Transverse colon (tissue), 4 donors: ENCODE measurements around the gene TNFRSF1B. TPM values are rescaled to one million over a fixed set of nuclear protein-coding genes. Genes with fewer than 3 reads are reported as not detected.

Experiments
- DNase-seq: peaks from one replicate; pipeline ENCODE4 v3.0.0-alpha.2; 2019
- H3K27ac ChIP-seq, 4 donors: fragments of 200-600 bp; sonication (generic); 2 replicates each; pipeline ENCODE4 v1.5.1; 2016 to 2018; ENCODE audit warnings: inconsistent platforms in 4 of 4
- H3K27me3 ChIP-seq: fragments of 200-600 bp; sonication (generic); 2 replicates; pipeline ENCODE4 v1.5.1; 2017; ENCODE audit warnings: inconsistent platforms
- H3K36me3 ChIP-seq, 4 donors: fragments of 200-600 bp; sonication (generic); 2 replicates each; pipeline ENCODE4 v1.5.1; 2017 to 2019; ENCODE audit warnings: inconsistent platforms in 4 of 4
- H3K4me1 ChIP-seq, 4 donors: fragments of 200-600 bp; sonication (generic); 2 replicates each; pipeline ENCODE4 v1.5.1; 2017 to 2020; ENCODE audit warnings: inconsistent platforms in 4 of 4
- H3K4me3 ChIP-seq, 4 donors: fragments of 200-600 bp; sonication (generic); 1 replicate in 1 of 4; 2 replicates in 3 of 4; pipeline versions ENCODE4 v1.5.1 to v1.6.1; 2017 to 2019; ENCODE audit warnings: inconsistent platforms in 4 of 4
- H3K9me3 ChIP-seq, 2 donors: fragments of 200-600 bp; sonication (generic); 2 replicates each; pipeline ENCODE4 v1.5.1; 2017 to 2019; ENCODE audit warnings: inconsistent platforms in 2 of 2
- EP300 ChIP-seq: sonication (generic); formaldehyde crosslinking; IDR thresholded peaks from one replicate; pipeline ENCODE4 v1.6.1; 2017; ENCODE audit warnings: antibody characterized with exemption, low read depth
- POLR2A ChIP-seq: fragments of 450-650 bp; IDR thresholded peaks from one replicate; pipeline ENCODE4 v1.6.1; 2016; ENCODE audit warnings: antibody characterized with exemption, mild to moderate bottlenecking, moderate library complexity
- POLR2AphosphoS5 ChIP-seq, 3 donors: sonication (generic); formaldehyde crosslinking; IDR thresholded peaks; one replicate each; pipeline ENCODE4 v1.6.1; 2016; ENCODE audit warnings: antibody characterized with exemption in 3 of 3
- WGBS, 2 donors: methylation state at CpG; one replicate each; pipeline ENCODE4 v1.1.5; 2018; ENCODE audit warnings: low coverage in 1 of 2; 5-methylcytosine and 5-hydroxymethylcytosine counted together
- in situ Hi-C, 4 donors: fragments of 200-750 bp; cut with MboI; loops; one replicate each; pipeline versions ENCODE4 v1.15.0 to v1.15.1; 2017; ENCODE audit warnings: low sequenced_read_pairs in 3 of 4, low pct_ligation_motif_present in 1 of 4, low pct_unique_long_range_greater_than_20kb in 1 of 4
- intact Hi-C: fragments of 100-400 bp; cut with DNase I; formaldehyde crosslinking; loops from one replicate; pipeline ENCODE4 v1.15.1; 2023; ENCODE audit warnings: low total_unique reads
- total RNA-seq, 4 donors: library from RNA; depleted of rRNA; stranded (reverse); fragments of >200 nt; gene quantifications; one replicate each; pipeline ENCODE4 v1.1.0, GENCODE V29; 2016
- TF ChIP-seq, protein P1 (sequence below), 5 experiments: fragments of 200-600 bp in 3 of 5; fragments of 450-650 bp in 2 of 5; sonication (generic) in 3 of 5; IDR thresholded peaks; 1 replicate in 2 of 5; 2 replicates in 3 of 5; pipeline ENCODE4 v1.5.1; 2016 to 2017; ENCODE audit warnings: antibody characterized with exemption in 5 of 5, inconsistent platforms in 3 of 5, mild to moderate bottlenecking in 2 of 5, moderate library complexity in 1 of 5

TNFRSF1B gene
- total RNA-seq, 4 donors from 2014 or later: 11.1 to 17.3 (median 15.3) TPM

DNA sequence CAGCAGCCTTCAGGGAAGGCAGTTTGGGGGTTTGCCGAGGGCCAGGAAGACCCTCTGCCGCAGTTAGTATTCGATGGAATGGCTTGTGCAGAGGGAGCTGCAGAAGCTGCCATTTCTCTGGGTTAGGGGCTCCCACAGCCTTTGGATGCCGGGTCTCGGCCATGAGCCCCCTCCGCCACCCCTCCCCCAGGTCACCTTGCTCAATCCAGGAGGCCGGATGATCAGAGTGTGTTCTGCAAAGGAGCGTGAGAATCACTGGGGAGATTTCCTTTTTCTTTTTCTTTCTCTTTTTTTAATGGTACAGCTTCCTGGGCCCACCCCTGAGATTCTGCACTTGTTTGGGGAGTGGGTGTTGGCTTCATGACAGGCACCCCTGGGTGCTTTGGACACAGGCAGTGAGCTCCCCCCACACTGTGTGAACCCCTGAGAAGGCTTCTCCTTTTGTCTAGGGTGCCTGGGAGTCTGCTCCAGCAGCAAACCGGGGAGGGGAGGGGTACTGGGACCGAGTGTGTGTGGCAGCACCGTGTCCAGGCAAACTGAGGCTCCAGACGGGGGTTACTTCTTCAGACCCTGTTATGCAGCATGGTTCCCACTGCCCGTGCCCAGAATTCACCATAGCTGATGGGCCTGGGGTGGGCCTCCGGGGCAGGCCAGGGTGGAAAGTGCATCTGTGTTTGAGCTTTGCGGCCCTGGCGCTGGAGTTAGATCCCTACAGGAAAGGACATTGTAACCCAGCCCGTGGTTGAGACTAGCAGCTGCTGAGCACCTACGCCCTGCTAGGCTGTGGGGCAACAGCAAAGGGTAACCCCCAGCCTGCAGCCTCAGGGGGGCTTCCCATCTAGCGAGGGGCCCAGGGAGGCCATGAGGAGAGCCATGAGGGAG lies 18.5 kb downstream of the TNFRSF1B start:
- WGBS, 2 donors: 41 to 81% methylated on average over 4 to 9 of the region's 19 CpGs
- in situ Hi-C loops (no loop called here), intact Hi-C loops (no loop called here)
- DNase-seq: no peak
- Histone ChIP-seq H3K4me3 (no peak overlapping the region), H3K27ac (peak overlapping the region; percentile 80 to 87 (median 82)), H3K4me1 (peaks cover 13 to 58% (median 44%) of the 10 kb centered on the region in 4 donors), H3K9me3 (no peaks in the 10 kb centered on the region), H3K27me3 (no peaks in the 10 kb centered on the region), H3K36me3 (no peaks in the 10 kb centered on the region)
- TF ChIP-seq POLR2AphosphoS5 (IDR thresholded peaks at IDR 0.05) (no peak), POLR2A (no peak), EP300 (no peak)
- TF ChIP-seq, protein P1, sequence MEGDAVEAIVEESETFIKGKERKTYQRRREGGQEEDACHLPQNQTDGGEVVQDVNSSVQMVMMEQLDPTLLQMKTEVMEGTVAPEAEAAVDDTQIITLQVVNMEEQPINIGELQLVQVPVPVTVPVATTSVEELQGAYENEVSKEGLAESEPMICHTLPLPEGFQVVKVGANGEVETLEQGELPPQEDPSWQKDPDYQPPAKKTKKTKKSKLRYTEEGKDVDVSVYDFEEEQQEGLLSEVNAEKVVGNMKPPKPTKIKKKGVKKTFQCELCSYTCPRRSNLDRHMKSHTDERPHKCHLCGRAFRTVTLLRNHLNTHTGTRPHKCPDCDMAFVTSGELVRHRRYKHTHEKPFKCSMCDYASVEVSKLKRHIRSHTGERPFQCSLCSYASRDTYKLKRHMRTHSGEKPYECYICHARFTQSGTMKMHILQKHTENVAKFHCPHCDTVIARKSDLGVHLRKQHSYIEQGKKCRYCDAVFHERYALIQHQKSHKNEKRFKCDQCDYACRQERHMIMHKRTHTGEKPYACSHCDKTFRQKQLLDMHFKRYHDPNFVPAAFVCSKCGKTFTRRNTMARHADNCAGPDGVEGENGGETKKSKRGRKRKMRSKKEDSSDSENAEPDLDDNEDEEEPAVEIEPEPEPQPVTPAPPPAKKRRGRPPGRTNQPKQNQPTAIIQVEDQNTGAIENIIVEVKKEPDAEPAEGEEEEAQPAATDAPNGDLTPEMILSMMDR (IDR thresholded peaks at IDR 0.05): no peak

DNA sequence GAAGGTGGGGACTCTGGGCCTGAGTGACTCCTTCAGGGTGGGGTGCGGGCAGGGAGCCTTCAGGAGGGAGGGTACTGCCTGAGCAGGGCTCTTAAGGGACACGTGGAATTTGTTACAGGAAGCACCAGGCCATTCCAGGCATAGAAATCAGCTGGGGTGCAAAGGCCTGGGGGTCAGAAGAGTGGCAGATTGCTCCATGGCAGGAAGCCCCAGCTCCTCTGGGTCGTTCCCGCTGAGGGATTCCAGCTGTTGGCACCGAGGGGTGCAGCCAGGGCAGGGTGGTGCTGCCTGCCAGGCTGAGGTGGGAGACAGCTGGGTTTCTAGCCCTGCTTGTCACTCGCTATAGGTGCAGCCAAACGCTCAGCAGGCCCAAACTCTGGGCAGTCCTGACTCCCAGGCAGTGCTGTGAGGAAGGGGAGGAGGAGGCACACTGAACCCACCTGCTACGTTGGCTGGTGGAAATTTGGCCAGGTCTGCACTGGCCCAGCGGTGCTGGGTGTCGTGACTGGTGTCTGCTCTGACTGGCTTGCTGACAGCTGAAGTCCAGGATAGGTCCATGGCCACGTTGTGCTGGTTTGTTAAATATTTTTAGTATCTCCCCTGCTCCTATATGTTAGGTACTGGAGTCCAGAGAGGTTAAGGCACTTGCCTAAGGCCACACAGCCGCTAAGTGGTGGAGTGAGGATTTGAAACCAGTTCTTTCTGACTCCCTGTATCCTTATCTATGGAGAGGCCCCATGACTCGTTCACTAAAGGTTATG lies 19.3 kb downstream of the TNFRSF1B start:
- DNase-seq: no peak
- intact Hi-C loops: no loop called here
- peaks cover 13 to 50% (median 40%) of the 10 kb centered on the region in 4 donors for H3K4me1 ChIP-seq

GRCh38 chr1:12186679-12186985 lies 19.8 kb downstream of the TNFRSF1B start:
- 71% methylated on average over 4 of the region's 4 CpGs; no CpG with 5 or more reads in 1 of the 2 donors for WGBS, 2 donors
- intact Hi-C loops: no loop called here
- Histone ChIP-seq H3K27me3 (no peaks in the 10 kb centered on the region), H3K9me3 (no peaks in the 10 kb centered on the region), H3K4me3 (no peak overlapping the region), H3K4me1 (peaks cover 13 to 47% (median 40%) of the 10 kb centered on the region in 4 donors), H3K27ac (no peak overlapping the region), H3K36me3 (no peaks in the 10 kb centered on the region)
- in situ Hi-C loops: no loop called here
- no peak for TF ChIP-seq POLR2A
- no peak for TF ChIP-seq POLR2AphosphoS5 (IDR thresholded peaks at IDR 0.05)
- no peak for TF ChIP-seq EP300
- TF ChIP-seq, protein P1 (IDR thresholded peaks at IDR 0.05): no peak
- no peak for DNase-seq

More for the DNA sequence above, 19.3 kb downstream of the TNFRSF1B start:
- TF ChIP-seq POLR2AphosphoS5 (IDR thresholded peaks at IDR 0.05): no peak
- TF ChIP-seq EP300: no peak
- TF ChIP-seq POLR2A: no peak
- TF ChIP-seq, protein P1 (IDR thresholded peaks at IDR 0.05): no peak
- 69% methylated on average over 13 of the region's 13 CpGs; no CpG with 5 or more reads in 1 of the 2 donors for WGBS, 2 donors
- in situ Hi-C loops: no loop called here
- no peaks in the 10 kb centered on the region for H3K27me3 ChIP-seq
- no peak overlapping the region for H3K4me3 ChIP-seq
- H3K36me3 ChIP-seq: no peaks in the 10 kb centered on the region
- peak overlapping the region; percentile 80 to 87 (median 82) for H3K27ac ChIP-seq
- H3K9me3 ChIP-seq: no peaks in the 10 kb centered on the region

- DNase-seq: no peak
- TF ChIP-seq EP300: no peak
- TF ChIP-seq, protein P1 (IDR thresholded peaks at IDR 0.05): no peak
- WGBS, 2 donors: 48% methylated on average over 3 of the region's 3 CpGs; no CpG with 5 or more reads in 1 of the 2 donors
- intact Hi-C loops (no loop called here), in situ Hi-C loops (no loop called here)
- no peaks in the 10 kb centered on the region for H3K27me3 ChIP-seq
- no peak overlapping the region for H3K27ac ChIP-seq
- H3K9me3 ChIP-seq: no peaks in the 10 kb centered on the region
- peaks cover 13 to 42% (median 36%) of the 10 kb centered on the region in 4 donors for H3K4me1 ChIP-seq
- no peak overlapping the region for H3K4me3 ChIP-seq
- H3K36me3 ChIP-seq: no peaks in the 10 kb centered on the region
Measured at GRCh38 chr1:12188115-12188514, 21.3 kb downstream of the TNFRSF1B start.
